TTC549 (cell line): ENCODE data around the gene NOP56.
"Not testable (repeated sequence)": the region's sequence is repeated elsewhere in the genome, so short reads cannot be mapped to it uniquely, and the experiment has no call there.

Experiments used
- FAIRE-seq: peaks from 2 replicates; lab custom pipeline; 2012; peaks lifted over from hg19 to GRCh38; lab: Jason Lieb, UNC

NOP56 gene

GRCh38 chr20:2687514-2687913 lies 35.1 kb downstream of the NOP56 start:
- FAIRE-seq, result no peak

GRCh38 chr20:2688041-2688591 lies 35.7 kb downstream of the NOP56 start:
- FAIRE-seq, result no peak

GRCh38 chr20:2690213-2690612 lies 37.8 kb downstream of the NOP56 start:
- FAIRE-seq, result no peak

GRCh38 chr20:2690718-2691117 lies 38.3 kb downstream of the NOP56 start:
- no peak for FAIRE-seq

GRCh38 chr20:2691127-2691526 lies 38.7 kb downstream of the NOP56 start:
- FAIRE-seq, result no peak

- no peak for FAIRE-seq
These were observed 39.2 kb downstream of the NOP56 start for GRCh38 chr20:2691663-2692035.

- FAIRE-seq, result no peak
These were observed 39.8 kb downstream of the NOP56 start, which contains the start of gene EBF4 for GRCh38 chr20:2692036-2692885. TSS of gene EBF4 (plus strand) at chr20:2692780. CDS start at chr20:2693646, 866 bp downstream.

GRCh38 chr20:2692886-2693285 lies 40.5 kb downstream of the NOP56 start:
- no peak for FAIRE-seq

- no peak for FAIRE-seq
These were observed 41.0 kb downstream of the NOP56 start for GRCh38 chr20:2693286-2694007.

GRCh38 chr20:2694008-2694471 lies 41.6 kb downstream of the NOP56 start:
- no peak for FAIRE-seq

- FAIRE-seq, result no peak
These were observed 42.1 kb downstream of the NOP56 start for GRCh38 chr20:2694519-2694918.

GRCh38 chr20:2695206-2695983 lies 43.0 kb downstream of the NOP56 start:
- FAIRE-seq, result no peak

GRCh38 chr20:2695984-2696525 lies 43.6 kb downstream of the NOP56 start:
- not testable (repeated sequence) for FAIRE-seq

GRCh38 chr20:2696646-2697045 lies 44.2 kb downstream of the NOP56 start:
- FAIRE-seq, result no peak

GRCh38 chr20:2697768-2698167 lies 45.3 kb downstream of the NOP56 start:
- no peak for FAIRE-seq

GRCh38 chr20:2698186-2698817 lies 45.9 kb downstream of the NOP56 start:
- no peak for FAIRE-seq

- FAIRE-seq, result no peak
These were observed 46.5 kb downstream of the NOP56 start for GRCh38 chr20:2698912-2699311.

- FAIRE-seq, result no peak
These were observed 47.5 kb downstream of the NOP56 start for GRCh38 chr20:2699775-2700413.

GRCh38 chr20:2700913-2701620 lies 48.6 kb downstream of the NOP56 start:
- no peak for FAIRE-seq

- no peak for FAIRE-seq
These were observed 49.2 kb downstream of the NOP56 start for GRCh38 chr20:2701671-2702081.
